GM12865 (cell line): ENCODE measurements around the gene MED13.

ENCODE experiments used
- DNase-seq: peaks from one replicate; pipeline ENCODE4 v3.0.0; 2010; ENCODE audit warnings: low read depth
- H3K4me3 ChIP-seq: 2 replicates; pipeline ENCODE4 v1.5.1; 2011; ENCODE audit warnings: mild to moderate bottlenecking, low read depth, low read length, control low read depth
- TF ChIP-seq, protein P1 (sequence below): IDR thresholded peaks from 2 replicates; pipeline ENCODE4 v1.5.1; 2011; ENCODE audit warnings: low read length, control low read depth, low read depth, inconsistent platforms; ENCODE audit not compliant: insufficient read depth; ENCODE audit errors: missing control alignments

The MED13 gene

GRCh38 chr17:62058611-62059010 is 6.5 kb downstream of the MED13 start:
- TF ChIP-seq, protein P1, sequence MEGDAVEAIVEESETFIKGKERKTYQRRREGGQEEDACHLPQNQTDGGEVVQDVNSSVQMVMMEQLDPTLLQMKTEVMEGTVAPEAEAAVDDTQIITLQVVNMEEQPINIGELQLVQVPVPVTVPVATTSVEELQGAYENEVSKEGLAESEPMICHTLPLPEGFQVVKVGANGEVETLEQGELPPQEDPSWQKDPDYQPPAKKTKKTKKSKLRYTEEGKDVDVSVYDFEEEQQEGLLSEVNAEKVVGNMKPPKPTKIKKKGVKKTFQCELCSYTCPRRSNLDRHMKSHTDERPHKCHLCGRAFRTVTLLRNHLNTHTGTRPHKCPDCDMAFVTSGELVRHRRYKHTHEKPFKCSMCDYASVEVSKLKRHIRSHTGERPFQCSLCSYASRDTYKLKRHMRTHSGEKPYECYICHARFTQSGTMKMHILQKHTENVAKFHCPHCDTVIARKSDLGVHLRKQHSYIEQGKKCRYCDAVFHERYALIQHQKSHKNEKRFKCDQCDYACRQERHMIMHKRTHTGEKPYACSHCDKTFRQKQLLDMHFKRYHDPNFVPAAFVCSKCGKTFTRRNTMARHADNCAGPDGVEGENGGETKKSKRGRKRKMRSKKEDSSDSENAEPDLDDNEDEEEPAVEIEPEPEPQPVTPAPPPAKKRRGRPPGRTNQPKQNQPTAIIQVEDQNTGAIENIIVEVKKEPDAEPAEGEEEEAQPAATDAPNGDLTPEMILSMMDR = no peak

GRCh38 chr17:62057696-62058095 is 7.4 kb downstream of the MED13 start:
- no peak overlapping the region for H3K4me3 ChIP-seq
- TF ChIP-seq, protein P1 = no peak
- DNase-seq = no peak

More at GRCh38 chr17:62058611-62059010, 6.5 kb downstream of the MED13 start:
- H3K4me3 ChIP-seq = no peak overlapping the region
- DNase-seq = no peak

DNA sequence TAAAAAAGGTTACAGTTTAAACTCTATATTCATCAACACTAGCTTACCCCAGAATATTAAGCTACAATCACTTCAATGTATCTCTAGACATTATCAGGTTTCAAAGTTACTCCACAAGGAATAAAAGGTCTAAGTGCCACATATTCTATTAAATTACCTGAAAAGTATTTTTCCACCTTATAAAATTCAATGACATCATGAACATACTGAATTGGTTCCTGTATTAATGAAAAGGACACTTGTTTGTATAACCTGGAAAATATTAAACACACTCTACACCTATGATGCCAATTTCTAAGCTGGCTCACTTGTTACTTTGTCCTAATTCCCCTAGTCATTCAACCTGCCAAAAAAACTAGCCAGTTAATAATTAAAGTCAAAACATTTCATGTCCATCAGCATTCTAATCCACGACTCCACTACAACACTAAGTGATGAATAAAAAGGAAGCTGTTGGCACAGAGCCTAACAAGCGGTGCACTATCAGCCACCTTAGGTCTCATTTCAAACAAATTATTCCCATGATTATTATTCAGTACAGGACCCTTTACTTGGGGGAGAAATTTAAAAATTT is 12.2 kb downstream of the MED13 start:
- DNase-seq = no peak
- TF ChIP-seq, protein P1 = no peak
- H3K4me3 ChIP-seq = no peak overlapping the region

GRCh38 chr17:62051053-62051452 is 14.0 kb downstream of the MED13 start:
- no peak for DNase-seq
- TF ChIP-seq, protein P1 = no peak
- no peak overlapping the region for H3K4me3 ChIP-seq

GRCh38 chr17:62049299-62049698 is 15.8 kb downstream of the MED13 start:
- TF ChIP-seq, protein P1 = no peak
- H3K4me3 ChIP-seq = no peak overlapping the region
- no peak for DNase-seq

DNA sequence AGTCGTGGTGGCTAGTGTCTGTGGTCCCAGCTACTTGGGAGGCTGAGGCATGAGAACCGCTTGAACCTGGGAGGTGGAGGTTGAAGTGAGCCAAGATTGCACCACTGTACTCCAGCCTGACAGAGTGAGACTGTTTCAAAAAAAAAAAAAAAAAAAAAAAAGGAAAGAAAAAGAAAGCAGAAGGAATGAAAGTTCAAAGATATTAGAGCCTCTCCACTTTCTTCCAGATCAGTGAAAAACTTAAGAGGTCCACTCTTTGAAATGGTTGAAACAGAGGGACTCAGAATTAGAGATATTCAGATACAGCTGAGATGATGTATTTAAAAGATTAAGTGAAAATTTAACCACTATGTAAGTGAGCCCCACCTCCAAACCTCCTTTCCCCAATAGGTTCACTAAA is 16.8 kb downstream of the MED13 start:
- TF ChIP-seq, protein P1 = no peak
- H3K4me3 ChIP-seq = no peak overlapping the region
- no peak for DNase-seq

GRCh38 chr17:62045517-62045916 is 19.6 kb downstream of the MED13 start:
- TF ChIP-seq, protein P1 = no peak
- H3K4me3 ChIP-seq = no peak overlapping the region
- no peak for DNase-seq
